A673 (cell line): ENCODE measurements around the gene NFATC1. TPM values are rescaled to one million over a fixed set of nuclear protein-coding genes. Genes with fewer than 3 reads are reported as not detected.

Experiments used
- BruUV-seq: library from RNA; stranded (reverse); fragments of 400-500 nt; replicated peaks from 2 replicates; lab custom pipeline; 2021; lab: Mats Ljungman, UMichigan
- CTCF ChIA-PET: fragments of 300-600 bp; sonication (Branson Sonifier 250); formaldehyde crosslinking; loops from one replicate; lab custom pipeline; 2022; ENCODE audit warnings: antibody characterized with exemption; lab: Charles Lee
- POLR2A ChIA-PET: fragments of 300-600 bp; sonication (Branson Sonifier 250); formaldehyde crosslinking; loops from one replicate; lab custom pipeline; 2022; ENCODE audit warnings: antibody characterized with exemption; ENCODE audit not compliant: low non-redundant PET; lab: Charles Lee
- DNase-seq: peaks from one replicate; pipeline ENCODE4 v3.0.0-alpha.2; 2015; ENCODE audit warnings: low spot score
- H3K27ac ChIP-seq: fragments of 200-600 bp; sonication (generic); 2 replicates; pipeline ENCODE4 v1.5.1; 2016; ENCODE audit warnings: mixed run types, low read depth, mild to moderate bottlenecking, mixed read lengths, antibody characterized with exemption, low read length; ENCODE audit not compliant: poor library complexity, severe bottlenecking
- H3K27me3 ChIP-seq: fragments of 200-600 bp; sonication (generic); replicated peaks from 2 replicates; pipeline ENCODE4 v1.6.1; 2017; ENCODE audit warnings: mixed run types, low read depth, mild to moderate bottlenecking, mixed read lengths, antibody characterized with exemption, low read length; ENCODE audit not compliant: insufficient read depth, poor library complexity
- H3K36me3 ChIP-seq: fragments of 200-600 bp; sonication (generic); 2 replicates; pipeline ENCODE4 v1.6.1; 2016; ENCODE audit warnings: mixed run types, mild to moderate bottlenecking, mixed read lengths, antibody characterized with exemption, low read length; ENCODE audit not compliant: insufficient read depth, poor library complexity, severe bottlenecking
- H3K4me1 ChIP-seq: fragments of 200-600 bp; sonication (generic); 2 replicates; pipeline ENCODE4 v1.6.1; 2017; ENCODE audit warnings: mixed run types, mild to moderate bottlenecking, mixed read lengths, antibody characterized with exemption, low read length; ENCODE audit not compliant: insufficient read depth, poor library complexity, severe bottlenecking
- H3K4me3 ChIP-seq: fragments of 200-600 bp; sonication (generic); 2 replicates; pipeline ENCODE4 v1.5.1; 2016; ENCODE audit warnings: low read depth, mixed run types, mild to moderate bottlenecking, mixed read lengths, low read length; ENCODE audit not compliant: poor library complexity, severe bottlenecking
- H3K9me3 ChIP-seq: fragments of 200-600 bp; sonication (generic); 2 replicates; pipeline ENCODE4 v1.6.1; 2016; ENCODE audit warnings: mixed run types, low read depth, mild to moderate bottlenecking, mixed read lengths, antibody characterized with exemption, low read length; ENCODE audit not compliant: poor library complexity, severe bottlenecking
- CTCF ChIP-seq: fragments of 300-800, 200-600 bp; sonication (generic); conservative IDR thresholded peaks from 2 replicates; pipeline ENCODE4 v1.5.1; 2017; ENCODE audit warnings: low read depth, mild to moderate bottlenecking, antibody characterized with exemption, low read length, moderate library complexity, mixed read lengths
- EZH2 ChIP-seq: fragments of 200-600 bp; sonication (generic); IDR thresholded peaks from 2 replicates; pipeline ENCODE4 v1.6.1; 2017; ENCODE audit warnings: borderline replicate concordance, low read depth, mild to moderate bottlenecking, mixed read lengths, antibody characterized with exemption, low read length; ENCODE audit not compliant: poor library complexity, severe bottlenecking
- intact Hi-C: fragments of 100-400 bp; cut with micrococcal nuclease; formaldehyde crosslinking; loops from one replicate; pipeline ENCODE4 v1.10.0; 2022; ENCODE audit not compliant: unreplicated experiment
- total RNA-seq: library from RNA; stranded (reverse); gene quantifications from 2 replicates; pipeline ENCODE4 v1.2.3, GENCODE V29; 2021

The NFATC1 gene
- total RNA-seq, 1 experiment from 2014 or later: 10.4 TPM

DNA sequence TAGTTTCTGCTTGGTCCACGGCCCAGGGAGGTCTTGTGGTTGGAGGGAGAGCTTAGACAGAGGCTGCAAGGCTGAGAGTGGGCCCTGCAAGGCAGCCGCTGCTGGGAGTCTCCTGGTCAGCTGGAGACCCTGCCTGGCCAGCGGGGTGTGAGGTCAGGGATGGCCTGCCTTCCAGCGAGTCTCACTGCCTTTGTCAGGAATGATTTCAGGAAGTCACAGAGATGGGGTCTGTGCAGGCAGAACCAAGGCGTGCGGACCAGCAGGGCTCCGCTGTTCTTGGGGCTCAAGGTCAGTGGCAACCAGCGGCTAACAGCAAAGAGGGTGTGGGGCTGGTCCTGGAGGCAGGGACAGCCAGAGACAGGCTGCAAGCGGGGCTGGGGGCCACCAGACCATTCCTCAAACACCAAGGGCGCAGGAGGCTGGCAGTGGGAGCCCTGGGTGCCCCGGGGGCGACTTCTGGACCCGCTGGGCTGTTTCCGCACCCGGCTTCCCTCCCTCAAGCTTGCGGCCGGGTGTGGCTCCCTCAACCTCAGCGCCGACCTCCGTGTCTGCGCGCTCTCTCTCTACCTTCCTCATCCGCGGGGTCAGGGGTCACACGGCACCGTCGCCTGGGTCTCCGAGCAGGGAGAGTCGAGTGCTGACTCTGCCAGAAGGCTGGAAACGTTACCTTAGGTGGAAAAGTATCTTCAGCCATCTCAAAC, 159.4 kb downstream of the NFATC1 start:
- TF ChIP-seq EZH2 (no peak), CTCF (no peak)
- Histone ChIP-seq H3K36me3 (no peaks in the 10 kb centered on the region), H3K27ac (no peak overlapping the region), H3K27me3 (no peaks in the 10 kb centered on the region), H3K4me1 (no peaks in the 10 kb centered on the region), H3K9me3 (no peaks in the 10 kb centered on the region), H3K4me3 (no peak overlapping the region)
- ChIA-PET CTCF (no interaction called here), POLR2A (interaction anchor here (0.6 kb wide), 1 partner anchor 125 kb away, joined by 3 read pairs; no protein-coding TSS in a partner anchor)
- intact Hi-C loops: no loop called here
- no TSS peak for BruUV-seq
- DNase-seq: no peak

DNA sequence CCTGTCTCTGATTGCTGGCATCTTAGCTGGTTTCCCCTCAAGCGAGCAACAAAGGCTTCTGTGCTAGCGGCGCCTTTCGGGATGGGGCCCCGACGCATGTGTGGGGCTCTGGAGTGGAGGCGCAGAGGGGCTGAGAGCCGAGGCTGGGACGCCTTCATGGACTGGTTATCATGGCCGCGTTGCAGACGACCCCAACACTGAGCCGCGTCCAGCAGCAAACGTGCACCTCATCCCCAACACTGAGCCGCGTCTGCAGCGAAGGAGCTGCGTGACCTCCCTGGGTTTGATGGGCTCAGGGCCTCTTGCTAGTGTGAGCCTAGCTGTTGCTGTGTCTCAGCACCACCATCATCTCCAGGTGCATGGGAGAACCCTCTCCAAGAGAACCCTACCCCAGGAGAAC, 160.2 kb downstream of the NFATC1 start:
- intact Hi-C loops: no loop called here
- no peaks in the 10 kb centered on the region for H3K27me3 ChIP-seq
- H3K27ac ChIP-seq: no peak overlapping the region
- CTCF ChIA-PET: no interaction called here
- POLR2A ChIA-PET: no interaction called here
- TF ChIP-seq CTCF (no peak), EZH2 (no peak)
- H3K4me1 ChIP-seq: no peaks in the 10 kb centered on the region
- no peak for DNase-seq
- no peaks in the 10 kb centered on the region for H3K36me3 ChIP-seq
- no TSS peak for BruUV-seq
- no peak overlapping the region for H3K4me3 ChIP-seq
- no peaks in the 10 kb centered on the region for H3K9me3 ChIP-seq

- Histone ChIP-seq H3K27me3 (no peaks in the 10 kb centered on the region), H3K9me3 (no peaks in the 10 kb centered on the region), H3K4me1 (no peaks in the 10 kb centered on the region), H3K36me3 (no peaks in the 10 kb centered on the region), H3K27ac (no peak overlapping the region), H3K4me3 (no peak overlapping the region)
- ChIA-PET CTCF (no interaction called here), POLR2A (no interaction called here)
- intact Hi-C loops: no loop called here
- TF ChIP-seq CTCF (no peak), EZH2 (no peak)
- no TSS peak for BruUV-seq
- no peak for DNase-seq
These were observed 161.3 kb downstream of the NFATC1 start for GRCh38 chr18:79556829-79557585.
